ENCODE data around the gene HOOK1.
"Not testable (repeated sequence)": the region's sequence is repeated elsewhere in the genome, so short reads cannot be mapped to it uniquely, and the experiment has no call there.

Gene HOOK1

DNA sequence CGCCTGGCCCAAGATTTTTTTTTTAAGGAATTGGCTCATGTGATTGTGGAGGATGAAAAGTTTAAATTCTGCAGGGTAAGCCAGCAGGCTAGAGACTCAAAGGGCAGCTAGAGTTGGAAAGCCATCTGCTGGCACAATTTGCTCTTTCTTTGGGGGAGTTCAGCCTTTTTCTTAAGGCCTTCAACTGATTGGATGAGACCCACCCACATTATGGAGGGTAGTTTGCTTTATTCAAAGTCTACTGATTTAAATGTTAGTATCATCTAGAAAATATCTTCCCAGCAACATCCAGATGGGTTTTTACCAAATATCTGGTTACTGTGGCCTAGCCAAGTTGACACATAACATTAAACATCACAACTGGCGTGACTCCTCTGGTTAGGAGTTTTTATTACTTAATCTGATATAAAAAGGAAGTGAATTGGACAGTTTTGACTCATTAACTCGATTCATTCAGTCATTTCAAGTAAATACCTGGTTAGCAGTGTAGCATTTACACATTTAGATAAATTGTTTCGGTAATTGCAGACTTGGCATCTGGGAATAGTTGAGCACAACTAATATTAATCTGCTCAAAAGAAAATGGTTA, 12.4 kb downstream of the HOOK1 start:
- DNase-seq: no peak

- DNase-seq: no peak
These were observed 13.4 kb downstream of the HOOK1 start for GRCh38 chr1:59828160-59828559.

- no peak for DNase-seq
These were observed 16.8 kb downstream of the HOOK1 start for GRCh38 chr1:59831529-59831928.

DNA sequence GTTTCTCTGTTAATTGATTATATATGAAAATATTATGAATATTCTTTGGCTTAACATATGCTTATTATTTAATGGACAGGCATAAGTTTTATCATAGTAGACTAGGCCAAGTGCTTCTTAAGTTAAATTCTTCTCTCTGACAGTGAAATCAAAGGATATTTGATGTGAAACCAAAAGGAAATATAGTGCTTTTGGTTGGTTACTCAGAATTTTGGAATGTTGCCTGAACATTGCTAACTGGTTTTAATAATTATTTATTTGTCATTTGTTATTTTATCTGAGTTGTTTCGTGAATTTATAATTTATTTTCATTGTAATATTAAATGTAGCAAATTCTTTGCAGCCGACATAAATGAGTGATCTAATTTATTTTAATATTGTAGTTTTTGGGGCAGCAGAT, 18.3 kb downstream of the HOOK1 start:
- DNase-seq: no peak

GRCh38 chr1:59833991-59834390, 19.2 kb downstream of the HOOK1 start:
- DNase-seq: no peak

GRCh38 chr1:59837857-59838256, 23.1 kb downstream of the HOOK1 start:
- not testable (repeated sequence) for DNase-seq

DNA sequence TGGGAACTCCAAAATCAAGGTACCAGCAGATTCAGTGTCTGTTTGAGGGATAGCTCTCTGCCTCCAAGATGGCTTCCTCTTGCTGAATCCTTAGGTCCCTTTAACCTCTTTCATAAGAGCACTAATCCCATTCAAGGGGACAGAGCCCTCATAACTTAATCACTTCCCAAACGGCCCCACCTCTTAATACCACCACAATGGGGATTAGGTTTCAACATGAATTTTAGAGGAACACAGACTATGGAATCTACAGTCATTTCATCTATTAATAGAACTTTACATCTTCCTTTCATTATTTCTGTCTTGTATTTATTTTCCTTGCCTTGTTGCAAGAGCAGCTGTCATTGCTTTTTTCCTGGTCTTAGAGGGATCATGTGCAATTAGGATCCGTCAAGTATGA, 30.3 kb downstream of the HOOK1 start:
- DNase-seq: no peak

DNA sequence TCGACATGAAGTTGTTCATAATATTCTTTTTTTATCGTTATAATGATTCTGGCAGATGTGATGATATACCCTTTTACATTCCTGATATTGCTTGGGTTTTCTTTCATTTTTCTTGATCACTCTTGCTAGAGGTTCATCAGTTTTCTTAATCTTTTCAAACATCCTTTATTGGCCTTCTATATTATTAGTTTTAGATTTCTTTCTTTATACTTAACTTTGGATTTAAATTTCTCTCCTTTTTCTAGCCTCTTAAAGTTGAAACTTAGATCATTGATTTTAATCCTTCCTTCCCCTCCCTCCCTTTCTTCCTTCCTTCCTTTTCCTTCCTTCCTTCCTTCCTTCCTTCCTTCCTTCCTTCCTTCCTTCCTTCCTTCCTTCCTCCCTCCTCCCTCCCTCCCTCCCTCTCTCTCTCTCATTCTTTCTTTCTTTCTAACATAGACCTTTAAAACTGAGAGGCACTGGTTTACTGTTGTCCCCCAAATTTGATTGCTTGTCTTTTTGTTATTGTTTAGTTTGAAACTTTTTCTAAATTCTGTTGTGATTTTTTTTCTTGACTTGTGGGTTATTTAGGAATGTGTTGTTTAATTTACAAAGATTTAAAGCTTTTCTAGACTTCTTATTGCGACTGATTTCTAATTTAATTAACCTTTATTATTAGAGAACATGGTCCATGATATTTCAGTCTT, 31.6 kb downstream of the HOOK1 start:
- no peak for DNase-seq

DNA sequence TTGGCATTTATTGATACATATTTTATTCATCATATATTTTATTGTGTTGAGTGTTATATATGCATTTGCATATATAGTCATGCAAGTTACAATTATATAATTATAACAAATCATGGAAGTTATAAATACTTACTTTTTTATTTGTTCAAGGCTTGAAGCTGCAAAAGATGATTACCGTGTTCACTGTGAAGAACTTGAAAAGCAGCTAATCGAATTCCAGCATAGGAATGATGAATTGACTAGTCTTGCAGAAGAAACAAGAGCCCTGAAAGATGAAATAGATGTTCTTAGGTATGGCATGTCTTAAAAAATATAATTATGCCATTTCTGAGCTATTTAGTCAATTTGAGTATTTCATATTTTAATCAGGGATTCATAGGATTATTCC, 32.1 kb downstream of the HOOK1 start:
- DNase-seq: no peak

- no peak for DNase-seq
These were observed 37.4 kb downstream of the HOOK1 start for GRCh38 chr1:59852117-59852516.

GRCh38 chr1:59855297-59855696, 40.5 kb downstream of the HOOK1 start:
- DNase-seq: not testable (repeated sequence)

- DNase-seq: no peak
These were observed 42.1 kb downstream of the HOOK1 start for GRCh38 chr1:59856725-59857338.

DNA sequence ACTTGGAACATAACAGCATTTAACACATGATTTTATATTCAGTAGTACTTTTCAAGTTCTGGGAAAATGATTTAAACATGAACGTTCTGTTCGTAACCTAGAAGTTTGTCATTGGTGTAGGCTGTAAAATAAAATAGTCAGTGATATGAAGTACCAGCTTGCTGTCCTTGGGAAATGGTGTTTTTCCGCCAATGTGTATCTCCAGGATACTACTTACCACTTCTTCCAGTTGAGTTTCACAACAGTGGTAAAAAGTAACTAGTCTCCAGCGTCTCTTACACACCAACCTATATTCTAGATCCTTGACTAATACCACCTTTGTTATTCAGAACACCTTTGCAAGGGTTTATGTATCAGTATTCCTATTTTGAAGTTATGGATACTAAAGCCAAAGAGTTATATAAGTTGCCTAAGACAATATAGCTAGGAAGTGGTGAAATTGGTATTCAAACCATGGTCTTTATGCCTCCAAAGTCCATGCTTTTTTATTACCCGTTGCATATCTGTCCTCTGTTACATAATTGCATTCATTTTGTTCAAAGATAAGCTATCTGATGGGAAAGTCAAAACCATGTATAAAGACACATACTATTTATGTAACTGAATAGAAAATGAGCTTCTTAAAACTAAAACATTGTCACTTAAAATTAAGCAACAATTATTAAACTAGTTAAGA, 43.1 kb downstream of the HOOK1 start:
- no peak for DNase-seq

- DNase-seq: no peak
These were observed 51.7 kb downstream of the HOOK1 start for GRCh38 chr1:59866462-59866861.

DNA sequence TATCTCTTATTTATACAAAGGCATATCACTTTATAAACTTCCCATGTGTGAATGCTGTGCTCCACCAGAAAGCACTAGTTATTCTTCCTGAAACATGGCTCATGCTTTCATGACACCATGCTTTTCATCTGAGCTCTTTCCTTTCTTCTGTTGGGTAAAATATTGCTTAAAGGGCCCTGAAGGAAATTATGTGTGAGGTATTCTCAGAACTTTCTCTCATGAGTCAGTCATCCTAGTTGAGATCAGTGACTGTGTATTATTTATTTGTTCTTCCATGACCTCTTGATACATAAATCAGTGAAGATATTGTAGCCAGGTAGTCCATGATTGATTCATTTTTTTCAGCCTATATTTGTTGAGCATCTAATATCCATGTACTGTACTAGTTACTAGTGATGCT, 57.0 kb downstream of the HOOK1 start:
- no peak for DNase-seq

DNA sequence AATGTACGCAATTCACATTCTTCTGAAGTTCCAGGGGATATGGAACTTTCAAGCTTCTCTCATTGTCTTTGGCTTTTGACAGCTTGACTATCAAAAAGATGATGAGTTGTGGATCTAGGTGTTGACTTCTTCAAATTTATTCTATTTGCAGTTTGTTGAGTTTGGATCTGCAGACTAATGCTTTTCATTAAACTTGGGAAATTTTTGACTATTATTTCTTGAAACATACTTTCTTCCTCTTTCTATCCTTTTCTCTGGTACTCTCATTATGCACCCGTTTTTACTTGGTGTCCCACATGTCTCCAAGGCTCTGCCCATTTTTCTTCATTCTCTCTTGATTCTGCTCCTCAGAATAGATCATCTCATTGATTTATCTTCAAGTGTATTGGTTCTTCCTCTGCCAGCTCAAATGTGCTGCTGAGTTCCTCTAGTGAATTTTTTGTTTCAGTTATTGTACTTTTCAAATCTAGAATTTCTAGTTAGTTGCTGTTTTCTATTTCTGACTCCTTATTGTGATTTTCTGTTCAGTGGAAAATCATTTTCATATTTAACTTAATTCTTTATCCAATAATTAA, 62.4 kb downstream of the HOOK1 start:
- no peak for DNase-seq

DNA sequence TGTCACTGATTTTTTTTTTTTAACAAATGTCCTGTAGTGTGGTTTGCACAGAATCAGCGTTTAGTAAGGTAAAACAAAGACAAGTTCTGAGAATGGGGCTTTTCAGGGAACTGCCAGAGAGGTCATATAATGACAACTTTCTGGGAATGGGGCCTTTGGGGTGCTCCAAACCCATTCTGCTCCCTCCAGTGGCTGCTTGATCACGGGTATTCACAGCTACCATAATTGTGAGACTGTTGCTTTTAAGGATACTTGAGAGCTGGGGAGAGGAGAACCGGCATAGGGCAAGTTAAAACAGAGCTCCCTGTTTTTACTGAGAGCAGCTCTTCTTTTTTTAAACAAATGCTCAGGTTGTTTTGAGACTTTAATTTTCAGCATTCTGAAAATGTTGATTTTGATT, 63.6 kb downstream of the HOOK1 start:
- no peak for DNase-seq

DNA sequence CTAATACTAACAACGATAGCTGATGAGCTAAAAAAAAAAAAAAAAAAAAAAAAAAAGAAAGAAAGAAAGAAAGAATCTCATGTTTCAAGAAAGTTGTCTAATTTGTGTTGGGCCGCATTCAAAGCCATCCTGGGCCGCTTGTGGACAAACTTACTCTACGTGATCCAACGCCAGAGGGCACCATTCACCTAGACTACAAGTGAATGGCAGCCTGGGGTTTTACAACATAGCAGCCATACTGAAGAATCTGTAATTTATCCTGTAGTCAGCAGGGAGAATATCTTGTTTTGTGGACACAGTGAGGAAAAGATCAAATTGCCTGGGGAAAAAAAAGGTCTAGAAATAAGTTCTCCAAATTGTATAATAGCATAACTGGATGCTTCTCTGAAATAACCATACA, 64.8 kb downstream of the HOOK1 start:
- DNase-seq: peak; percentile 29

DNA sequence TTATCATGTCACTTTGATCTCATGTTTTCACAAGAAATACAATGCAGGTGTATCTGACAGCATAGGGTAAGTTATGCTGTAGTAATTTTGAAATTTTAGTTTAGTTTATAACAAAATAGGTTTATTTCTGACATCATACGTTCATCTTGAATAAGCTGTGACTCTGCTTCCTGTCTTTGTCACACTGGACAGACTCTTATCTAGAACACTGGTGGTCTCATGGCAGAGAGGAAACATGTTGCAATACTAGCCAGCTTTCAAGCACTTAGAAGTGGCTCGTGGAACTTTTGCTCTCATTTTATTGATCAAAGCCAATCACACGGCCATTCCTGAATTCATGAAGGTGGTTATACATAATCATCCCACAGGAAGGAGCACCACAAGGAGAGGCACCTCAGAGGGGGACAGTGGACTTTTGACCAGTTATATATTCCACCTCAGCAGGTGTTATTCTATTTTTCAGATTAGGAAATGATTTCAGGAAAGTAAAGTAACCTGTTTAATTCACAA, 65.3 kb downstream of the HOOK1 start:
- no peak for DNase-seq

GRCh38 chr1:59880735-59881134, 66.0 kb downstream of the HOOK1 start:
- no peak for DNase-seq

- DNase-seq: no peak
These were observed 70.5 kb downstream of the HOOK1 start for GRCh38 chr1:59885160-59885832.

GRCh38 chr1:59892841-59893811, 78.4 kb downstream of the HOOK1 start:
- DNase-seq: no peak

Measured in stimulated activated CD4-positive, alpha-beta T cell treated with anti-CD3 and anti-CD28 coated beads, Interleukin-4, amount 100 ng/mL, for 1 hour (primary cell).